CD8-positive, alpha-beta memory T cell (primary cell): Measurements from ENCODE around the gene PRKCSH. TPM values are rescaled to one million over a fixed set of nuclear protein-coding genes. Genes with fewer than 3 reads are reported as not detected.

Experiments used
- CTCF ChIA-PET: fragments of 350-600 bp; sonication (Branson Sonifier 250); formaldehyde crosslinking; loops from one replicate; lab custom pipeline; 2021; ENCODE audit warnings: antibody characterized with exemption; lab: Charles Lee
- POLR2A ChIA-PET: fragments of 350-600 bp; sonication (Branson Sonifier 250); formaldehyde crosslinking; loops from one replicate; lab custom pipeline; 2021; ENCODE audit warnings: antibody characterized with exemption; lab: Charles Lee
- DNase-seq, 5 donors: peaks; one replicate each; pipeline versions ENCODE4 v3.0.0 to v3.0.0-alpha.2; 2020 to 2022; ENCODE audit warnings: mixed read lengths in 1 of 5
- H3K27ac ChIP-seq: one replicate; pipeline ENCODE4 v1.7.0; 2013; ENCODE audit warnings: low read depth, mild to moderate bottlenecking, low read length, moderate library complexity
- H3K27me3 ChIP-seq: 2 replicates; pipeline ENCODE4 v1.7.0; 2013; ENCODE audit warnings: low read length, mild to moderate bottlenecking; ENCODE audit not compliant: insufficient read depth, poor library complexity, severe bottlenecking
- H3K36me3 ChIP-seq: 2 replicates; pipeline ENCODE4 v1.7.0; 2013; ENCODE audit warnings: mild to moderate bottlenecking, low read length, moderate library complexity; ENCODE audit not compliant: insufficient read depth
- H3K4me1 ChIP-seq: 2 replicates; pipeline ENCODE4 v1.7.0; 2013; ENCODE audit warnings: mild to moderate bottlenecking, low read length, moderate library complexity; ENCODE audit not compliant: insufficient read depth
- H3K4me3 ChIP-seq: 2 replicates; pipeline ENCODE4 v1.7.0; 2013; ENCODE audit warnings: mild to moderate bottlenecking, low read length
- H3K9me3 ChIP-seq: 2 replicates; pipeline ENCODE4 v1.7.0; 2013; ENCODE audit warnings: mild to moderate bottlenecking, low read length
- H3K27ac Mint-ChIP-seq, 8 donors: one replicate each; pipeline ENCODE4 v1.8.0; 2020 to 2021; ENCODE audit warnings: mixed read lengths in 8 of 8, mild to moderate bottlenecking in 6 of 8, inconsistent platforms in 3 of 8, moderate library complexity in 3 of 8
- H3K27me3 Mint-ChIP-seq, 2 donors: one replicate each; pipeline ENCODE4 v1.8.0; 2020 to 2021; ENCODE audit warnings: mixed read lengths in 2 of 2, mild to moderate bottlenecking in 1 of 2, moderate library complexity in 1 of 2
- H3K36me3 Mint-ChIP-seq, 3 donors: one replicate each; pipeline ENCODE4 v1.8.0; 2020 to 2021; ENCODE audit warnings: mixed read lengths in 3 of 3, inconsistent platforms in 1 of 3, mild to moderate bottlenecking in 1 of 3
- H3K4me1 Mint-ChIP-seq, 3 donors: one replicate each; pipeline ENCODE4 v1.8.0; 2020 to 2021; ENCODE audit warnings: mixed read lengths in 3 of 3, inconsistent platforms in 1 of 3, mild to moderate bottlenecking in 1 of 3
- H3K4me3 Mint-ChIP-seq, 7 donors: one replicate each; pipeline ENCODE4 v1.8.0; 2020 to 2021; ENCODE audit warnings: mixed read lengths in 7 of 7, mild to moderate bottlenecking in 6 of 7, moderate library complexity in 4 of 7, inconsistent platforms in 2 of 7
- H3K9me3 Mint-ChIP-seq, 5 donors: one replicate each; pipeline ENCODE4 v1.8.0; 2020 to 2022; ENCODE audit warnings: mixed read lengths in 5 of 5, mild to moderate bottlenecking in 3 of 5, moderate library complexity in 2 of 5, inconsistent platforms in 1 of 5
- polyA plus RNA-seq: library from polyadenylated mRNA; unstranded; fragments of 300-500 nt; fragmentation: Illumina TruSeq; gene quantifications from one replicate; pipeline ENCODE4 v1.2.3, GENCODE V29; 2021
- total RNA-seq, 2 experiments: library from RNA; stranded (reverse); gene quantifications; one replicate each; pipeline ENCODE4 v1.2.3, GENCODE V29; 2021

PRKCSH gene
- total and polyA plus RNA-seq, 3 experiments from 2014 or later: 60.7 to 272 (median 262) TPM

- CTCF ChIA-PET: interaction anchor here (1.1 kb wide), 1 partner anchor 91 kb away, joined by 3 read pairs; no protein-coding TSS in a partner anchor
- no peaks in the 10 kb centered on the region for H3K4me1 ChIP-seq
- POLR2A ChIA-PET: no interaction called here
- peaks cover 0 to 58% (median 9%) of the 10 kb centered on the region in 3 donors for H3K36me3 Mint-ChIP-seq
- no peak overlapping the region for H3K4me3 Mint-ChIP-seq
- no peaks in the 10 kb centered on the region for H3K9me3 Mint-ChIP-seq
- H3K9me3 ChIP-seq: no peaks in the 10 kb centered on the region
- no peaks in the 10 kb centered on the region for H3K36me3 ChIP-seq
- no peak overlapping the region for H3K27ac ChIP-seq
- no peaks in the 10 kb centered on the region for H3K27me3 Mint-ChIP-seq
- DNase-seq: no peak
- no peaks in the 10 kb centered on the region for H3K27me3 ChIP-seq
- H3K27ac Mint-ChIP-seq: peak overlapping the region in 1 of 8 donors; percentile 27
- H3K4me1 Mint-ChIP-seq: peaks cover 3 to 5% (median 4%) of the 10 kb centered on the region in 3 donors
- no peak overlapping the region for H3K4me3 ChIP-seq
Observed at GRCh38 chr19:11495481-11495880, 60.0 kb downstream of the PRKCSH start.

GRCh38 chr19:11495885-11496284 is 60.5 kb downstream of the PRKCSH start:
- ChIA-PET CTCF (interaction anchor here (1.1 kb wide), 1 partner anchor 90 kb away, joined by 3 read pairs; no protein-coding TSS in a partner anchor), POLR2A (no interaction called here)
- no peaks in the 10 kb centered on the region for H3K4me1 ChIP-seq

GRCh38 chr19:11496391-11497163 is 61.1 kb downstream of the PRKCSH start:
- Histone ChIP-seq H3K4me3 (no peak overlapping the region), H3K4me1 (no peaks in the 10 kb centered on the region)
- peak; percentile 39 to 69 (median 44) for DNase-seq

More at GRCh38 chr19:11495885-11496284, 60.5 kb downstream of the PRKCSH start:
- Histone ChIP-seq H3K4me3 (no peak overlapping the region), H3K27ac (no peak overlapping the region), H3K9me3 (no peaks in the 10 kb centered on the region), H3K36me3 (no peaks in the 10 kb centered on the region), H3K27me3 (no peaks in the 10 kb centered on the region)
- Mint-ChIP-seq H3K4me1 (peaks cover 4 to 6% (median 5%) of the 10 kb centered on the region in 3 donors), H3K27me3 (no peaks in the 10 kb centered on the region), H3K4me3 (no peak overlapping the region), H3K27ac (no peak overlapping the region), H3K36me3 (peaks cover 0 to 55% (median 7%) of the 10 kb centered on the region in 3 donors), H3K9me3 (no peaks in the 10 kb centered on the region)
- DNase-seq: no peak

GRCh38 chr19:11499220-11499726 is 63.8 kb downstream of the PRKCSH start:
- Histone ChIP-seq H3K27ac (no peak overlapping the region), H3K27me3 (no peaks in the 10 kb centered on the region), H3K9me3 (no peaks in the 10 kb centered on the region), H3K4me3 (no peak overlapping the region), H3K36me3 (no peaks in the 10 kb centered on the region), H3K4me1 (no peaks in the 10 kb centered on the region)
- Mint-ChIP-seq H3K27me3 (no peaks in the 10 kb centered on the region), H3K36me3 (peaks cover 0 to 44% (median 7%) of the 10 kb centered on the region in 3 donors), H3K27ac (no peak overlapping the region), H3K4me3 (no peak overlapping the region), H3K9me3 (no peaks in the 10 kb centered on the region), H3K4me1 (peaks cover 4 to 11% (median 6%) of the 10 kb centered on the region in 3 donors)
- no peak for DNase-seq
- ChIA-PET CTCF (no interaction called here), POLR2A (no interaction called here)

More at GRCh38 chr19:11496391-11497163, 61.1 kb downstream of the PRKCSH start:
- H3K9me3 ChIP-seq: no peaks in the 10 kb centered on the region
- H3K4me3 Mint-ChIP-seq: no peak overlapping the region
- no peaks in the 10 kb centered on the region for H3K9me3 Mint-ChIP-seq
- H3K27ac Mint-ChIP-seq: peak overlapping the region in 1 of 8 donors; percentile 44
- H3K36me3 Mint-ChIP-seq: peaks cover 0 to 56% (median 6%) of the 10 kb centered on the region in 3 donors
- H3K4me1 Mint-ChIP-seq: peaks cover 4 to 6% (median 5%) of the 10 kb centered on the region in 3 donors
- POLR2A ChIA-PET: no interaction called here
- no peak overlapping the region for H3K27ac ChIP-seq
- no peaks in the 10 kb centered on the region for H3K36me3 ChIP-seq
- H3K27me3 ChIP-seq: no peaks in the 10 kb centered on the region
- H3K27me3 Mint-ChIP-seq: no peaks in the 10 kb centered on the region
- CTCF ChIA-PET: interaction anchor here (2.1 kb wide), 1 partner anchor 14 kb away, joined by 10 read pairs; no protein-coding TSS in a partner anchor

GRCh38 chr19:11499890-11500420 is 64.5 kb downstream of the PRKCSH start:
- POLR2A ChIA-PET: interaction anchor here (0.6 kb wide), 1 partner anchor 281 kb away, joined by 13 read pairs; no protein-coding TSS in a partner anchor
- Mint-ChIP-seq H3K27me3 (no peaks in the 10 kb centered on the region), H3K4me1 (peaks cover 11 to 17% (median 12%) of the 10 kb centered on the region in 3 donors), H3K27ac (peak overlapping the region in 3 of 8 donors; percentile 14 to 82 (median 72)), H3K36me3 (peaks cover 0 to 41% (median 7%) of the 10 kb centered on the region in 3 donors), H3K4me3 (peak overlapping the region in 1 of 7 donors; percentile 35), H3K9me3 (no peaks in the 10 kb centered on the region)
- no peaks in the 10 kb centered on the region for H3K27me3 ChIP-seq
- H3K4me1 ChIP-seq: peaks cover 6% of the 10 kb centered on the region
- H3K9me3 ChIP-seq: no peaks in the 10 kb centered on the region
- DNase-seq: no peak
- no peak overlapping the region for H3K27ac ChIP-seq
- CTCF ChIA-PET: no interaction called here
- no peaks in the 10 kb centered on the region for H3K36me3 ChIP-seq
- H3K4me3 ChIP-seq: no peak overlapping the region

Other genes with a start within 250 kb of the PRKCSH start
- gene KANK2, start 238.1 kb upstream of the PRKCSH start, total RNA-seq: 1 to 10 TPM; 2.0 to 2.3 TPM
- 0.16 TPM for gene KANK2, start 238.1 kb upstream of the PRKCSH start, polyA plus RNA-seq
- not detected for gene ANGPTL8, start 196.0 kb upstream of the PRKCSH start, total RNA-seq
- not detected for gene ANGPTL8, start 196.0 kb upstream of the PRKCSH start, polyA plus RNA-seq
- gene DOCK6, start 173.1 kb upstream of the PRKCSH start, total RNA-seq: 1 to 10 TPM; 2.3 to 3.5 TPM
- 0.71 TPM for gene DOCK6, start 173.1 kb upstream of the PRKCSH start, polyA plus RNA-seq
- not detected for gene TSPAN16, start 139.5 kb upstream of the PRKCSH start, total RNA-seq
- gene TSPAN16, start 139.5 kb upstream of the PRKCSH start, polyA plus RNA-seq: not detected
- gene RAB3D, start 96.0 kb upstream of the PRKCSH start, total RNA-seq: 1 to 10 TPM; 3.2 to 4.5 TPM
- gene RAB3D, start 96.0 kb upstream of the PRKCSH start, polyA plus RNA-seq: 3.7 TPM
- 10 to 100 TPM; 24.8 to 30.5 TPM for gene TMEM205, start 89.4 kb upstream of the PRKCSH start, total RNA-seq
- 75.9 TPM for gene TMEM205, start 89.4 kb upstream of the PRKCSH start, polyA plus RNA-seq
- gene CCDC159, start 89.1 kb upstream of the PRKCSH start, total RNA-seq: 10 to 100 TPM; 14.2 to 14.6 TPM
- gene CCDC159, start 89.1 kb upstream of the PRKCSH start, polyA plus RNA-seq: 30.1 TPM
- 1 to 10 TPM; 2.1 to 2.2 TPM for gene PLPPR2, start 80.2 kb upstream of the PRKCSH start, total RNA-seq
- gene PLPPR2, start 80.2 kb upstream of the PRKCSH start, polyA plus RNA-seq: 1.2 TPM
- gene SWSAP1, start 61.0 kb upstream of the PRKCSH start, total RNA-seq: 1 to 10 TPM; 2.1 to 2.2 TPM
- 7.0 TPM for gene SWSAP1, start 61.0 kb upstream of the PRKCSH start, polyA plus RNA-seq
- gene EPOR, start 51.3 kb upstream of the PRKCSH start, total RNA-seq: 1 to 10 TPM; 3.4 to 3.6 TPM
- gene EPOR, start 51.3 kb upstream of the PRKCSH start, polyA plus RNA-seq: 8.0 TPM
- not detected for gene RGL3, start 16.3 kb upstream of the PRKCSH start, total RNA-seq
- not detected for gene RGL3, start 16.3 kb upstream of the PRKCSH start, polyA plus RNA-seq
- under 1 TPM; 0.11 to 0.24 TPM for gene ODAD3, start 514 bp upstream of the PRKCSH start, total RNA-seq
- not detected for gene ODAD3, start 514 bp upstream of the PRKCSH start, polyA plus RNA-seq
- not detected for gene ELAVL3, start 45.4 kb downstream of the PRKCSH start, total RNA-seq
- gene ELAVL3, start 45.4 kb downstream of the PRKCSH start, polyA plus RNA-seq: not detected
- 10 to 100 TPM; 12.6 to 13.3 TPM for gene ZNF653, start 70.2 kb downstream of the PRKCSH start, total RNA-seq
- 5.1 TPM for gene ZNF653, start 70.2 kb downstream of the PRKCSH start, polyA plus RNA-seq
- 10 to 100 TPM; 59.6 to 61.0 TPM for gene ECSIT, start 93.5 kb downstream of the PRKCSH start, total RNA-seq
- 31.4 TPM for gene ECSIT, start 93.5 kb downstream of the PRKCSH start, polyA plus RNA-seq
- gene CNN1, start 103.2 kb downstream of the PRKCSH start, total RNA-seq: not detected
- not detected for gene CNN1, start 103.2 kb downstream of the PRKCSH start, polyA plus RNA-seq
- gene ELOF1, start 123.6 kb downstream of the PRKCSH start, total RNA-seq: 10 to 100 TPM; 61.7 to 62.7 TPM
- 91.7 TPM for gene ELOF1, start 123.6 kb downstream of the PRKCSH start, polyA plus RNA-seq
- gene ACP5, start 142.0 kb downstream of the PRKCSH start, total RNA-seq: 1 to 10 TPM; 5.7 TPM
- gene ACP5, start 142.0 kb downstream of the PRKCSH start, polyA plus RNA-seq: 11.8 TPM
- gene ZNF627, start 161.8 kb downstream of the PRKCSH start, total RNA-seq: 1 to 10 TPM; 5.7 to 6.2 TPM
- 6.2 TPM for gene ZNF627, start 161.8 kb downstream of the PRKCSH start, polyA plus RNA-seq